OCI-LY3 (cell line): ENCODE results near the gene MARF1.
"Not testable (repeated sequence)": the region's sequence is repeated elsewhere in the genome, so short reads cannot be mapped to it uniquely, and the experiment has no call there.

Experiments
- H2AFZ ChIP-seq: fragments of 200-600, 300-600 bp; shearing (Covaris generic); 2 replicates; pipeline ENCODE4 v1.6.0; 2014; ENCODE audit warnings: antibody characterized with exemption, low read depth, low read length
- H3K27ac ChIP-seq: fragments of 200-600, 300-600 bp; sonication (generic); 2 replicates; pipeline ENCODE4 v1.5.1; 2014; ENCODE audit warnings: mild to moderate bottlenecking, low read length, moderate library complexity, mixed read lengths
- H3K27me3 ChIP-seq: fragments of 200-600, 300-600 bp; sonication (generic); 2 replicates; pipeline ENCODE4 v1.6.1; 2014; ENCODE audit warnings: low read depth, low read length, mixed read lengths
- H3K36me3 ChIP-seq: fragments of 200-600, 300-600 bp; sonication (generic); replicated peaks from 2 replicates; pipeline ENCODE3; 2014; ENCODE audit warnings: low read depth, low read length, mixed read lengths
- H3K4me1 ChIP-seq: fragments of 300-600, 200-600 bp; sonication (generic); 2 replicates; pipeline ENCODE4 v1.6.1; 2014; ENCODE audit warnings: low read length, mixed read lengths
- H3K4me2 ChIP-seq: fragments of 200-600, 300-600 bp; sonication (generic); 2 replicates; pipeline ENCODE4 v1.6.1; 2014; ENCODE audit warnings: low read length, mixed read lengths
- H3K4me3 ChIP-seq: fragments of 300-600, 200-600 bp; sonication (generic); 2 replicates; pipeline ENCODE4 v1.5.1; 2014; ENCODE audit warnings: antibody characterized with exemption, mild to moderate bottlenecking, low read length, moderate library complexity
- H3K79me2 ChIP-seq: fragments of 300-600, 200-600 bp; shearing (Covaris generic); 2 replicates; pipeline ENCODE4 v1.6.1; 2014; ENCODE audit warnings: mild to moderate bottlenecking, low read length, mixed read lengths
- H3K9ac ChIP-seq: fragments of 300-600, 200-600 bp; shearing (Covaris generic); 2 replicates; pipeline ENCODE4 v1.6.0; 2014; ENCODE audit warnings: mild to moderate bottlenecking, low read length, moderate library complexity
- H3K9me3 ChIP-seq: fragments of 200-600, 300-600 bp; shearing (Covaris generic); 2 replicates; pipeline ENCODE4 v1.6.1; 2014; ENCODE audit warnings: low read length, mixed read lengths; ENCODE audit not compliant: insufficient read depth
- H4K20me1 ChIP-seq: fragments of 200-600, 300-600 bp; sonication (generic); 2 replicates; pipeline ENCODE4 v1.6.1; 2016; ENCODE audit warnings: low read length, mixed read lengths; ENCODE audit not compliant: insufficient read depth
- EZH2phosphoT487 ChIP-seq: fragments of 200-600 bp; shearing (Covaris generic); IDR thresholded peaks from 2 replicates; pipeline ENCODE4 v1.6.1; 2018; ENCODE audit warnings: antibody characterized with exemption, mixed run types, low read depth
- TF ChIP-seq, protein P1 (sequence below): fragments of 200-600, 300-600 bp; sonication (generic); IDR thresholded peaks from 2 replicates; pipeline ENCODE4 v1.5.1; 2014; ENCODE audit warnings: antibody characterized with exemption, low read length, low read depth

Gene MARF1

DNA sequence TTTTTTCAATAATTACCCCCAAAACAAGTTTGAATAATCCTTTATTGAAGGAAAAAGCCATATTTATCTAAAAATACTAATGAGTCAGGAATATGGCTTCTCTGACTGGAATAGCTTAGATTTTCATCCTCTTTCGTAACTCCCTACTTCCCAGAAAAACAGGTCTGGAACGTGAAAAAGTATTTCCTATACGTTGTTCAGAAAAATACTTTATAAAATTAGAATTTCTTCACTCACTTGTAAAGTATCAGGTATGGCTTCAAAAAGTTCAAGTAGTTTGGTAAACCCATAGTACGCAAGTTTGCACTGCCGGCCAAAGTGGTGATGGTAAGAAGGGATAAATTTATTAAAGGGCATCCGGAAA lies 33.7 kb downstream of the MARF1 start:
- Histone ChIP-seq H3K9ac (no peak overlapping the region), H3K4me1 (no peaks in the 10 kb centered on the region), H3K27ac (no peak overlapping the region), H3K27me3 (no peaks in the 10 kb centered on the region), H3K4me2 (no peak overlapping the region), H3K4me3 (no peak overlapping the region), H3K79me2 (no peaks in the 10 kb centered on the region; the same call in 1 of the 2 replicates), H2AFZ (no peak overlapping the region), H3K36me3 (peaks cover 81% of the 10 kb centered on the region), H3K9me3 (no peaks in the 10 kb centered on the region), H4K20me1 (no peaks in the 10 kb centered on the region)
- no peak for TF ChIP-seq EZH2phosphoT487
- TF ChIP-seq, protein P1, sequence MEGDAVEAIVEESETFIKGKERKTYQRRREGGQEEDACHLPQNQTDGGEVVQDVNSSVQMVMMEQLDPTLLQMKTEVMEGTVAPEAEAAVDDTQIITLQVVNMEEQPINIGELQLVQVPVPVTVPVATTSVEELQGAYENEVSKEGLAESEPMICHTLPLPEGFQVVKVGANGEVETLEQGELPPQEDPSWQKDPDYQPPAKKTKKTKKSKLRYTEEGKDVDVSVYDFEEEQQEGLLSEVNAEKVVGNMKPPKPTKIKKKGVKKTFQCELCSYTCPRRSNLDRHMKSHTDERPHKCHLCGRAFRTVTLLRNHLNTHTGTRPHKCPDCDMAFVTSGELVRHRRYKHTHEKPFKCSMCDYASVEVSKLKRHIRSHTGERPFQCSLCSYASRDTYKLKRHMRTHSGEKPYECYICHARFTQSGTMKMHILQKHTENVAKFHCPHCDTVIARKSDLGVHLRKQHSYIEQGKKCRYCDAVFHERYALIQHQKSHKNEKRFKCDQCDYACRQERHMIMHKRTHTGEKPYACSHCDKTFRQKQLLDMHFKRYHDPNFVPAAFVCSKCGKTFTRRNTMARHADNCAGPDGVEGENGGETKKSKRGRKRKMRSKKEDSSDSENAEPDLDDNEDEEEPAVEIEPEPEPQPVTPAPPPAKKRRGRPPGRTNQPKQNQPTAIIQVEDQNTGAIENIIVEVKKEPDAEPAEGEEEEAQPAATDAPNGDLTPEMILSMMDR = no peak

DNA sequence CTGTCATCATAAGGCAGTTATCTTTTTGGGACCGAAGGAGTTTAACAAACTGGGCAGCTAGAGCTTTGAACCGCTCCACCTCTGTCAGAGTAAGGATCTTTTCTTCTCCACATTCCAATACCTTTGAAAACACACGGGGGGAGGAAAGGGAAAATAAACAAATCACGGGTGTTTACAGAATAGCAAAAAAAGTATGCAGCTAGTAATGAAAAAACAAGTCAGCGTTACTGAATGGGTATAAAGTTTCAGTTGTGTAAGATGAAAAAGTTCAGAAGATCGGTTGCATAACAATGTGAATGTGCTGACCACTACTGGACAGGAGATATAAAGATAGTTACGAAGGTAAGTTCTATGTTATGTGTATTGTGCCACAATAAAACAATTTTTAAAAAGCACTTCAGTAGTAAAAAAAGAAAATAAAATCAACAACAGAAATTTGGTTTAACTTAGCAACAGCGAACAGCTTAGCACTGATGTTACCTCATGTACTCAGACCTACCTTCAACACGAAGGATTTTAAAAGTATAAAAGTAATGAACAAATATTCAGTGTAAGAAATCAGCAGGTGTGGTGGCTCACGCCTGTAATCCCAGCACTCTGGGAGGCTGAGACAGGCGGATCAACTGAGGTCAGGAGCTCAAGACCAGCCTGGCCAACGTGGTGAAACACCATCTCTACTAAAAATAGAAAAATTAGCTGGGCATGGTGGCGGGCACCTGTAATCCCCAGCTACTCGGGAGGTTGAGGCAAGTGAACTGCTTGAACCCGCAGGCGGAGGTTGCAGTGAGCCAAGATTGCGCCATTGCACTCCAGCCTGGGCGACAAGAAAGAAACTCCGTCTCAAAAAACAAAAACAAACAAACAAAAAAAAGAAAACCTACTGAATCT lies 34.3 kb downstream of the MARF1 start:
- Histone ChIP-seq H3K4me1 (no peaks in the 10 kb centered on the region), H3K4me3 (no peak overlapping the region), H3K36me3 (peaks cover 84% of the 10 kb centered on the region), H3K9ac (no peak overlapping the region), H3K9me3 (no peaks in the 10 kb centered on the region), H3K4me2 (no peak overlapping the region), H3K27ac (no peak overlapping the region), H2AFZ (no peak overlapping the region), H3K79me2 (no peaks in the 10 kb centered on the region; the same call in 1 of the 2 replicates), H3K27me3 (no peaks in the 10 kb centered on the region), H4K20me1 (no peaks in the 10 kb centered on the region)
- TF ChIP-seq, protein P1 = no peak
- no peak for TF ChIP-seq EZH2phosphoT487

DNA sequence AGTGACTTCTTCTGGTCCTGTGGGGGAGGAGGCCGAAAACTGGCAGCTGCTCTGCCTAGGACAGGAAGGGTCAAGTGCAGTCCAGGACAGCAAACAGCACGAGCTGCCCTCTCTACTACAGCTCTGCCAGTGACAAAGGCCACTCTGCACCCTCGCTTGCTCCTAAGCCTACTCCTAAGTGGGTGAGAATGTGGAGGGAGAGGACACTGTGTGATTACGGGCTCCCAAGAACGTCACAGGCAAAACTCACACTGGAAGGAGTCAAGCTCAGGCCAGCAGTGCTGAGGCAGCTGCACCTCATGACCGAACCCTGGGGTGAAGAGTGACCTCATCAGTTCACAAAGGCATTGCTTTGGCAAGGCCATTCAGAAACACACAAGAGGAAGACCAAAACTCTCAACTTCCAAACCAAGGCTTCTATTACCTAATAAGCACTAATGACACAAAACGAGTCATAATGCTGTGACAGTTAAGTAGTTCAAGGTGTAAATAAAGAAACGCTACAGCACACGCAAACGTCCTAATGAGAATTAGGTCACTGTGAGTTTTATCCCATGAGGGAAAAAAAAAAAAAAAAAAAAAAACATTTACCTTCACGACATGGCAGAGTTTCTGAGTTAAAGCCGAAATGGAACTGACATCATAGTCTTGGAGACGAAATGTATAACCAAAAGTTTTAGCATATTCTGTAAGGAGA lies 35.1 kb downstream of the MARF1 start:
- no peaks in the 10 kb centered on the region for H4K20me1 ChIP-seq
- H3K9me3 ChIP-seq = no peaks in the 10 kb centered on the region
- H2AFZ ChIP-seq = no peak overlapping the region
- no peak overlapping the region for H3K4me2 ChIP-seq
- no peaks in the 10 kb centered on the region for H3K27me3 ChIP-seq
- H3K4me3 ChIP-seq = no peak overlapping the region
- H3K4me1 ChIP-seq = no peaks in the 10 kb centered on the region
- no peak overlapping the region for H3K9ac ChIP-seq
- TF ChIP-seq, protein P1 = no peak
- TF ChIP-seq EZH2phosphoT487 = no peak
- H3K79me2 ChIP-seq = no peaks in the 10 kb centered on the region; the same call in 1 of the 2 replicates
- no peak overlapping the region for H3K27ac ChIP-seq
- H3K36me3 ChIP-seq = peaks cover 89% of the 10 kb centered on the region

DNA sequence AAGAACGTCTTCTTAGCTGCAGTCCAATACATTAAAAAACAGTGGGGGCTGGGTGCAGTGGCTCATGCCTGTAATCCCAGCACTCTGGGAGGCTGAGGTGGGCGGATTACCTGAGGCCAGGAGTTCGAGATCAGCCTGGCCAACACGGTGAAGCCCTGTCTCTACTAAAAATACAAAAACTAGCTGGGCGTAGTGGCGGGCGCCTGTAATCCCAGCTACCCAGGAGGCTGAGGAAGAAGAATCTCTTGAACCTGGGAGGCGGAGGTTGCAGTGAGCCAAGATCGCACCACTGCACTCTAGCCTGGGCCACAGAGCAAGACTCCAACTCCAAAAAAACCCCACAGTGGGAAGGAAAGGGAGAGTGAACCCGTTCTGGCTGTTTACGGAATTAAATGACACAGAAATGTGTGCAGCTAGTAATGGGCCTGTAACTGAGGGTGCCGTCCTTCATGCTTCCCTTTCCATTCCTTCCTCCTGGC lies 35.7 kb downstream of the MARF1 start:
- not testable (repeated sequence) for H4K20me1 ChIP-seq, H3K27ac ChIP-seq, H3K4me2 ChIP-seq, H3K9me3 ChIP-seq, H3K27me3 ChIP-seq, H2AFZ ChIP-seq, H3K4me1 ChIP-seq, H3K9ac ChIP-seq, H3K4me3 ChIP-seq, H3K79me2 ChIP-seq
- peaks cover 89% of the 10 kb centered on the region for H3K36me3 ChIP-seq
